Mesenchymal stem cell (in vitro differentiated cells and primary cell): ENCODE results near the gene P2RX3.

Experiments used
- DNase-seq: peaks from one replicate; pipeline ENCODE4 v3.0.0-alpha.2; 2013
- H2AFZ ChIP-seq: one replicate; pipeline ENCODE4 v1.6.1; 2013; ENCODE audit warnings: low read depth, mild to moderate bottlenecking, control low read depth, inconsistent platforms, low read length, moderate library complexity
- H2AK5ac ChIP-seq: 2 replicates; pipeline ENCODE4 v1.6.1; 2013; ENCODE audit warnings: low read length, moderate library complexity, mild to moderate bottlenecking, inconsistent platforms; ENCODE audit not compliant: severe bottlenecking
- H2BK120ac ChIP-seq: one replicate; pipeline ENCODE4 v1.6.1; 2013; ENCODE audit warnings: low read depth, mild to moderate bottlenecking, inconsistent platforms, low read length, moderate library complexity
- H2BK12ac ChIP-seq, 2 experiments: one replicate each; pipeline ENCODE4 v1.6.1; 2013; ENCODE audit warnings: inconsistent platforms in 2 of 2, low read length in 2 of 2, mild to moderate bottlenecking in 2 of 2, moderate library complexity in 2 of 2, control low read depth in 1 of 2
- H2BK15ac ChIP-seq: one replicate; pipeline ENCODE4 v1.6.1; 2013; ENCODE audit warnings: mild to moderate bottlenecking, low read depth, inconsistent platforms; ENCODE audit not compliant: poor library complexity, severe bottlenecking
- H2BK5ac ChIP-seq: 2 replicates; pipeline ENCODE4 v1.6.1; 2013; ENCODE audit warnings: low read depth, mild to moderate bottlenecking, low read length, control low read depth, inconsistent platforms; ENCODE audit not compliant: poor library complexity, severe bottlenecking
- H3K14ac ChIP-seq, 2 experiments: one replicate each; pipeline ENCODE4 v1.6.1; 2013; ENCODE audit warnings: inconsistent platforms in 2 of 2, low read length in 2 of 2, control low read depth in 1 of 2, mild to moderate bottlenecking in 1 of 2, moderate library complexity in 1 of 2
- H3K18ac ChIP-seq, 2 experiments: one replicate each; pipeline ENCODE4 v1.6.1; 2013; ENCODE audit warnings: inconsistent platforms in 2 of 2, low read length in 2 of 2, control low read depth in 1 of 2, low read depth in 1 of 2, mild to moderate bottlenecking in 1 of 2
- H3K23ac ChIP-seq, 2 experiments: one replicate each; pipeline ENCODE4 v1.6.1; 2013; ENCODE audit warnings: inconsistent platforms in 2 of 2, low read length in 2 of 2, mild to moderate bottlenecking in 2 of 2, moderate library complexity in 2 of 2, control low read depth in 1 of 2
- H3K27ac ChIP-seq: 2 replicates; pipeline ENCODE4 v1.5.1; 2013; ENCODE audit warnings: mild to moderate bottlenecking, moderate library complexity, low read length, control low read depth, inconsistent platforms; ENCODE audit not compliant: poor library complexity, severe bottlenecking
- H3K27me3 ChIP-seq, 2 experiments: 2 replicates each; pipeline versions ENCODE4 v1.6.1 to v1.7.0; 2013; ENCODE audit warnings: low read length in 2 of 2, mild to moderate bottlenecking in 2 of 2, moderate library complexity in 2 of 2, control low read depth in 1 of 2, inconsistent platforms in 1 of 2; ENCODE audit not compliant: control insufficient read depth in 1 of 2, insufficient read depth in 1 of 2
- H3K36me3 ChIP-seq, 2 experiments: 2 replicates each; pipeline versions ENCODE4 v1.6.1 to v1.7.0; 2013; ENCODE audit warnings: low read length in 2 of 2, control low read depth in 1 of 2, inconsistent platforms in 1 of 2, low read depth in 1 of 2, mild to moderate bottlenecking in 1 of 2; ENCODE audit not compliant: insufficient read depth in 2 of 2, control insufficient read depth in 1 of 2
- H3K4ac ChIP-seq, 2 experiments: one replicate each; pipeline ENCODE4 v1.6.1; 2013; ENCODE audit warnings: inconsistent platforms in 2 of 2, low read length in 2 of 2, mild to moderate bottlenecking in 2 of 2, moderate library complexity in 2 of 2, control low read depth in 1 of 2, low read depth in 1 of 2
- H3K4me1 ChIP-seq: 2 replicates; pipeline ENCODE4 v1.6.1; 2013; ENCODE audit warnings: low read depth, low read length, control low read depth; ENCODE audit not compliant: control insufficient read depth, insufficient read depth
- H3K4me2 ChIP-seq: 2 replicates; pipeline ENCODE4 v1.6.1; 2013; ENCODE audit warnings: low read length, mild to moderate bottlenecking, inconsistent platforms; ENCODE audit not compliant: poor library complexity, severe bottlenecking
- H3K4me3 ChIP-seq, 2 experiments: 2 replicates each; pipeline versions ENCODE4 v1.5.1 to v1.7.0; 2013; ENCODE audit warnings: low read length in 2 of 2, mild to moderate bottlenecking in 2 of 2, control low read depth in 1 of 2, low read depth in 1 of 2; ENCODE audit not compliant: insufficient read depth in 1 of 2
- H3K79me1 ChIP-seq: replicated peaks from 2 replicates; pipeline ENCODE4 v1.6.1; 2013; ENCODE audit warnings: mild to moderate bottlenecking, control low read depth, low read length, inconsistent platforms; ENCODE audit not compliant: poor library complexity, severe bottlenecking
- H3K9ac ChIP-seq: 2 replicates; pipeline ENCODE4 v1.7.0; 2013; ENCODE audit warnings: mild to moderate bottlenecking, low read length, moderate library complexity
- H3K9me3 ChIP-seq: 2 replicates; pipeline ENCODE4 v1.7.0; 2013; ENCODE audit warnings: mild to moderate bottlenecking, low read length; ENCODE audit not compliant: control insufficient read depth
- H4K8ac ChIP-seq: one replicate; pipeline ENCODE4 v1.6.1; 2013; ENCODE audit warnings: inconsistent platforms, mild to moderate bottlenecking, low read length, moderate library complexity
- H4K91ac ChIP-seq: one replicate; pipeline ENCODE4 v1.6.1; 2013; ENCODE audit warnings: mild to moderate bottlenecking, low read length, inconsistent platforms
- WGBS: methylation state at CpG from one replicate; pipeline ENCODE4 v1.1.7; 2013; ENCODE audit warnings: mixed read lengths; 5-methylcytosine and 5-hydroxymethylcytosine counted together

P2RX3 gene

DNA sequence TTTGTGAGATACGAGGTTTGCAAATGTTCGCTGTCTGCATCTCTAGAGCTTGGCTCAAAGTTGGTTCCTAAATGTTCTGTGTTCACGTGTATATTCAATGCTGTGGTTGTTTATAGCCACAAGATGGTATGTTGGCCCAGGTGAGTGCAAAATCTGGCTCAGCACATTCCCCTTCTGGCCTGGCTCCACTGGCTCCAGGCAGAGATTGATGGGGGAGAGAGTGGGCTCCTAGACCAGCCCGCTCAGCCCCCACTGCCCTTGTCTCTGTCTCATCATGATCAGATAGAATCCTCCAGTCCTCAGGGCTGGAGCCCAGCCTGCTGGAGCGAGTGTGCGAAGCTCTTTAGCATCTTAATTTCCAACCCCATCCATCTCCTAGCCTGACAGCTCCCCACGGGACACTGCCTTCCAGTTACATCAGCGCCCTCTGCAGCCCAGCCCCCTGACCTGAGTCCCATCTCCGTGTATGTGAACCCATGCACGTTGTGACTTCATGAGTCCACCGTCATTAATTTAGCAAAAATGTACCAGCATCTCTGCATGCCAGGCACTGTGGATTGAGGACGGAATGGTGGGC is 2.0 kb downstream of the P2RX3 start:
- H3K4me2 ChIP-seq, result no peak overlapping the region
- H3K27me3 ChIP-seq, result peaks cover 24 to 39% of the 10 kb centered on the region in 2 experiments
- H2BK15ac ChIP-seq, result no peak overlapping the region
- no peak overlapping the region for H3K4me3 ChIP-seq
- H3K36me3 ChIP-seq, result no peaks in the 10 kb centered on the region
- H2BK12ac ChIP-seq, result no peak overlapping the region
- no peaks in the 10 kb centered on the region for H3K9me3 ChIP-seq
- no peak overlapping the region for H2BK120ac ChIP-seq
- H3K23ac ChIP-seq, result no peak overlapping the region
- H2BK5ac ChIP-seq, result no peak overlapping the region
- H3K4me1 ChIP-seq, result peaks cover 3% of the 10 kb centered on the region
- H3K27ac ChIP-seq, result no peak overlapping the region
- no peak overlapping the region for H2AFZ ChIP-seq
- DNase-seq, result peak; percentile 46
- H2AK5ac ChIP-seq, result no peak overlapping the region
- WGBS, result 31% methylated on average over 12 of the region's 12 CpGs
- H3K9ac ChIP-seq, result no peak overlapping the region
- H3K18ac ChIP-seq, result no peak overlapping the region
- H4K91ac ChIP-seq, result no peak overlapping the region
- no peak overlapping the region for H3K4ac ChIP-seq
- no peak overlapping the region for H3K14ac ChIP-seq
- no peak overlapping the region for H4K8ac ChIP-seq
- peaks cover 2% of the 10 kb centered on the region for H3K79me1 ChIP-seq

- Histone ChIP-seq H3K4me3 (no peak overlapping the region), H4K8ac (no peak overlapping the region), H3K36me3 (no peaks in the 10 kb centered on the region), H3K9ac (no peak overlapping the region), H2BK5ac (no peak overlapping the region), H3K9me3 (no peaks in the 10 kb centered on the region), H3K4ac (no peak overlapping the region), H2BK12ac (no peak overlapping the region), H2BK15ac (peak overlapping the region; percentile 13), H3K27ac (no peak overlapping the region), H2BK120ac (no peak overlapping the region), H3K79me1 (peaks cover under 1% of the 10 kb centered on the region), H3K14ac (no peak overlapping the region), H2AK5ac (no peak overlapping the region), H2AFZ (no peak overlapping the region), H3K4me1 (no peaks in the 10 kb centered on the region), H3K18ac (no peak overlapping the region), H3K4me2 (no peak overlapping the region), H3K27me3 (peaks cover 24 to 43% of the 10 kb centered on the region in 2 experiments), H3K23ac (no peak overlapping the region), H4K91ac (no peak overlapping the region)
- WGBS, result 73% methylated on average over 5 of the region's 6 CpGs
- DNase-seq, result no peak
Measured at GRCh38 chr11:57341250-57341808, 3.2 kb downstream of the P2RX3 start.

DNA sequence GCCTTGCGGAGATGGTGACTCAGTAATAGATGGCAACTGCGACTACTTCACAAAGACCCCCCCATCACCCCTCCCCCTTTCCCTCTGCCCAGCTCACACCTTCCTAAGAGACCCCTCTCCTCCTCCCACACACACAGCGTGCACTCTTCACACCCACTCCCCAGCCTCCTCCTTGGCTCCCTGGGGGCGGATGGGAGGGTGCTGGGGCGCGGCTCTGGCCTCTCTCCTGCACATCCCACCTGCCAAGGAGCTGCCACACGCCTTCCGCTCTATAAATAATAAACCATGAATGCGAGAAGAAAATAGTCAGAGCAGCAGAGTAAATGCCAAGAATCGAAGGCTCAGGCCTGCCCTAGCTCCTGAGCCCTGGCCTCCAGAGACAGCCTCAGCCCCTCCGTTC is 4.5 kb downstream of the P2RX3 start:
- no peak overlapping the region for H3K9ac ChIP-seq

DNA sequence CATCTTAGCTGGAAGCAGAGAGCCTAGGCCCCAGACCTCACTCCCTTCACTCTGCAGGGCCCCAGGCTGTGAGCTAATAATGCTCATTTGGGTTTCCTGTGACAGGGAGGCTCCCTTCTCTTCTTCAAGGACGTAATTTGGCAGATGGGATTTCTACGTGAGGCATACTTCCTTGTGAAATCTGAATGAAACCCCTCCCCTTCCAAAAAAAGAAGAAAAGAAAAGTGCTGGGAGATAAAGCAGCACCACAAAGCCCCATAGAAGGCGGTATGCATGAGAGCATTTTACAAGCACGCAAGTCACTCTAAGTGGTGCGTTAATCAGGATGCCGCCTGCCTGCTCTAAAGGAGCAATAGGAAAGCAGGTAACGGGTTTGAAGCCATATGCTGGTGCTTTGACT is 5.7 kb downstream of the P2RX3 start:
- H3K27ac ChIP-seq, result no peak overlapping the region
- H3K23ac ChIP-seq, result no peak overlapping the region
- no peak overlapping the region for H2BK15ac ChIP-seq
- no peak overlapping the region for H2BK5ac ChIP-seq
- no peak overlapping the region for H4K8ac ChIP-seq
- no peak overlapping the region for H3K18ac ChIP-seq
- H3K36me3 ChIP-seq, result no peaks in the 10 kb centered on the region
- H3K4ac ChIP-seq, result no peak overlapping the region
- no peaks in the 10 kb centered on the region for H3K4me1 ChIP-seq
- H2AFZ ChIP-seq, result no peak overlapping the region
- no peak for DNase-seq
- no peak overlapping the region for H3K4me3 ChIP-seq
- WGBS, result 61% methylated on average over 6 of the region's 7 CpGs
- H3K9me3 ChIP-seq, result no peaks in the 10 kb centered on the region
- H2AK5ac ChIP-seq, result no peak overlapping the region
- H3K9ac ChIP-seq, result no peak overlapping the region
- H2BK120ac ChIP-seq, result no peak overlapping the region
- H3K27me3 ChIP-seq, result peaks cover 16 to 48% of the 10 kb centered on the region in 2 experiments
- no peak overlapping the region for H4K91ac ChIP-seq
- H3K14ac ChIP-seq, result no peak overlapping the region
- no peak overlapping the region for H2BK12ac ChIP-seq
- H3K4me2 ChIP-seq, result no peak overlapping the region
- no peaks in the 10 kb centered on the region for H3K79me1 ChIP-seq

More for the DNA sequence above, 4.5 kb downstream of the P2RX3 start:
- Histone ChIP-seq H2BK5ac (no peak overlapping the region), H3K79me1 (no peaks in the 10 kb centered on the region), H3K18ac (no peak overlapping the region), H3K14ac (no peak overlapping the region), H2BK15ac (peak overlapping the region; percentile 48), H2AFZ (no peak overlapping the region), H4K8ac (no peak overlapping the region), H3K36me3 (no peaks in the 10 kb centered on the region), H2AK5ac (no peak overlapping the region), H2BK12ac (no peak overlapping the region), H2BK120ac (no peak overlapping the region), H3K27me3 (peaks cover 24 to 54% of the 10 kb centered on the region in 2 experiments), H3K4ac (no peak overlapping the region), H3K4me2 (no peak overlapping the region), H3K9me3 (no peaks in the 10 kb centered on the region), H4K91ac (no peak overlapping the region), H3K4me3 (no peak overlapping the region), H3K23ac (no peak overlapping the region), H3K4me1 (no peaks in the 10 kb centered on the region), H3K27ac (no peak overlapping the region)
- WGBS, result 79% methylated on average over 11 of the region's 11 CpGs
- DNase-seq, result no peak
